Effector CD4-positive, alpha-beta T cell (primary cell): ENCODE measurements around the gene HOATZ.

Source experiments
- DNase-seq: peaks from one replicate; pipeline ENCODE4 v3.0.0-alpha.2; 2020

Gene HOATZ

DNA sequence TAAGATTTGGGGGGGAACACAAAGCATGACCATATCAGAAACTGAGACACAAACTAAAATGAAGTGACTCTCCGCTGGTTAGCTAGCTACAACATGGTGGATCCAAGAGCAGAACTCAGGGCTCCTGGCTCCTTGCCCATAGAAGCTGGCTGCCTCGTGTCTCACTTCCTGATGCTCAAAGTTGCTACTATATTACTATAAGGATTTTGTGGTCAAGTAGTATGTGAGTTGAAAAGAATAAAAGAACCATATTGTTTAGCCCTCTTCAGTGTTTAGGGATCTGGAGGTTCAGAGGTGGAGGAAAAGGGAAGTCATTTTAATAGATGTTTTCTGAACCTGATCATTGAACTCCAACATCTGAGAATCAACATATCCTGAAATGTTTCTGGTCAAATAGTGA is 70.8 kb downstream of the HOATZ start:
- no peak for DNase-seq

DNA sequence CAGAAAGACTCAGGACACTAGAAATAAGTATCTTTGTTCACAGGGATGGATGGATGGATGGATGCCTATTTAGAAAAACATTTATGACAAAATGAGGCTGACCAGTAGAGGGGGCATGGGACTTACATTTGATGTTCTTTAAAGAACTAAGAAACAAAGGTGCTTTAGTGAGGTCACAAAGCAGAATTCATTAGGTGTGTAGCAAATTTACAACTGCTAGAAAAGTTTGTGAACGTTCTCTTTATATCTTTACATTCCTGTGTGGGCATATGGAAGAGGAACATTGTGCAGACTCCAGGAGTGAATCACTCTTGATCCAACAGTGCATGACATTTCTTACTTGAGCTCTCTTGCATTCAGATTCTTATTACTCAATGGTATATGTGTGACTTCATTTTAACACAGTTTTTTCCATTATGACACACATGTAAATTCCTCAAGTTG is 71.8 kb downstream of the HOATZ start:
- DNase-seq: peak; percentile 57
